ENCODE data around the gene NFATC3.

Gene NFATC3

GRCh38 chr16:68085259-68086071, at the start of gene NFATC3:
Gene NFATC3 (plus strand): TSS chr16:68085370. CDS start chr16:68085682, 312 bp downstream.
- peak; percentile 99 for DNase-seq (ENCODE audit: low read depth)

- no peak for DNase-seq (ENCODE audit: low read depth)
Observed at GRCh38 chr16:68037841-68038597, 47.2 kb upstream of the NFATC3 start.

GRCh38 chr16:68040506-68041288, 44.5 kb upstream of the NFATC3 start:
- peak; percentile 82 for DNase-seq (ENCODE audit: low read depth)

GRCh38 chr16:68041783-68042182, 43.4 kb upstream of the NFATC3 start:
- no peak for DNase-seq (ENCODE audit: low read depth)

- no peak for DNase-seq (ENCODE audit: low read depth)
Observed at GRCh38 chr16:68046106-68046505, 39.1 kb upstream of the NFATC3 start.

GRCh38 chr16:68047987-68048386, 37.2 kb upstream of the NFATC3 start:
- DNase-seq (ENCODE audit: low read depth) = no peak

GRCh38 chr16:68049449-68049848, 35.7 kb upstream of the NFATC3 start:
- DNase-seq (ENCODE audit: low read depth) = no peak

- DNase-seq (ENCODE audit: low read depth) = no peak
Observed at GRCh38 chr16:68055395-68055794, 29.8 kb upstream of the NFATC3 start.

- DNase-seq (ENCODE audit: low read depth) = no peak
Observed at GRCh38 chr16:68059804-68060203, 25.4 kb upstream of the NFATC3 start.

GRCh38 chr16:68061396-68061795, 23.8 kb upstream of the NFATC3 start:
- DNase-seq (ENCODE audit: low read depth) = no peak

- DNase-seq (ENCODE audit: low read depth) = no peak
Observed at GRCh38 chr16:68062910-68063393, 22.2 kb upstream of the NFATC3 start.

GRCh38 chr16:68064791-68065365, 20.3 kb upstream of the NFATC3 start:
- peak; percentile 49 for DNase-seq (ENCODE audit: low read depth)

GRCh38 chr16:68065716-68066305, 19.4 kb upstream of the NFATC3 start:
- no peak for DNase-seq (ENCODE audit: low read depth)

GRCh38 chr16:68066763-68067162, 18.4 kb upstream of the NFATC3 start:
- DNase-seq (ENCODE audit: low read depth) = no peak

GRCh38 chr16:68068926-68069325, 16.2 kb upstream of the NFATC3 start:
- no peak for DNase-seq (ENCODE audit: low read depth)

GRCh38 chr16:68069511-68070248, 15.5 kb upstream of the NFATC3 start:
- no peak for DNase-seq (ENCODE audit: low read depth)

GRCh38 chr16:68070249-68070730, 14.9 kb upstream of the NFATC3 start:
- DNase-seq (ENCODE audit: low read depth) = no peak

- DNase-seq (ENCODE audit: low read depth) = no peak
Observed at GRCh38 chr16:68070806-68071517, 14.2 kb upstream of the NFATC3 start.

GRCh38 chr16:68071518-68071901, 13.7 kb upstream of the NFATC3 start:
- DNase-seq (ENCODE audit: low read depth) = no peak

Data from activated T-helper 9 cell treated with anti-CD3 and anti-CD28 coated beads, Interleukin-2, amount 50 U/mL, for 16 hours (primary cell).